Stimulated activated naive B cell treated with anti-CD40 and anti-IgM and Interleukin-4, amounts not matched to agents 10 μg/mL and 1 μg/mL and 100 μg/mL, for 72 hours (primary cell): ENCODE data around the gene LDB2.

Source experiments
- ATAC-seq, 2 donors: fragments of 150-1000 bp; cut with Tn5 transposase; replicated peaks; 2 replicates each; pipeline ENCODE4 v1.10.0; 2021; ENCODE audit warnings: moderate library complexity in 1 of 2
- DNase-seq: peaks from one replicate; pipeline ENCODE4 v3.0.0; 2021
- H3K27ac Mint-ChIP-seq: one replicate; pipeline ENCODE4 v1.8.0; 2022; ENCODE audit warnings: mild to moderate bottlenecking, mixed read lengths
- H3K27me3 Mint-ChIP-seq, 2 donors: one replicate each; pipeline ENCODE4 v1.8.0; 2022; ENCODE audit warnings: mixed read lengths in 2 of 2
- H3K36me3 Mint-ChIP-seq, 2 donors: one replicate each; pipeline ENCODE4 v1.8.0; 2022; ENCODE audit warnings: mixed read lengths in 2 of 2, mild to moderate bottlenecking in 1 of 2
- H3K4me1 Mint-ChIP-seq, 2 donors: one replicate each; pipeline ENCODE4 v1.8.0; 2022; ENCODE audit warnings: mixed read lengths in 2 of 2, mild to moderate bottlenecking in 1 of 2
- H3K4me3 Mint-ChIP-seq, 2 donors: one replicate each; pipeline ENCODE4 v1.8.0; 2022; ENCODE audit warnings: mild to moderate bottlenecking in 2 of 2, mixed read lengths in 2 of 2, moderate library complexity in 1 of 2
- H3K9me3 Mint-ChIP-seq, 2 donors: one replicate each; pipeline ENCODE4 v1.8.0; 2022; ENCODE audit warnings: mixed read lengths in 2 of 2, mild to moderate bottlenecking in 1 of 2

The LDB2 gene

GRCh38 chr4:16597845-16598596 lies 300.4 kb downstream of the LDB2 start:
- no peaks in the 10 kb centered on the region for H3K9me3 Mint-ChIP-seq
- DNase-seq (no peak), ATAC-seq (no peak)
- no peak overlapping the region for H3K4me3 Mint-ChIP-seq
- H3K27ac Mint-ChIP-seq = no peak overlapping the region
- H3K4me1 Mint-ChIP-seq = no peaks in the 10 kb centered on the region
- H3K27me3 Mint-ChIP-seq = no peaks in the 10 kb centered on the region
- no peaks in the 10 kb centered on the region for H3K36me3 Mint-ChIP-seq

GRCh38 chr4:16597443-16597842 lies 301.0 kb downstream of the LDB2 start:
- Mint-ChIP-seq H3K4me3 (no peak overlapping the region), H3K9me3 (no peaks in the 10 kb centered on the region), H3K36me3 (no peaks in the 10 kb centered on the region), H3K4me1 (no peaks in the 10 kb centered on the region), H3K27ac (no peak overlapping the region), H3K27me3 (no peaks in the 10 kb centered on the region)
- no peak for DNase-seq
- no peak for ATAC-seq

GRCh38 chr4:16596267-16596666 lies 302.2 kb downstream of the LDB2 start:
- H3K9me3 Mint-ChIP-seq = no peaks in the 10 kb centered on the region
- no peak overlapping the region for H3K4me3 Mint-ChIP-seq
- H3K27ac Mint-ChIP-seq = no peak overlapping the region
- no peaks in the 10 kb centered on the region for H3K27me3 Mint-ChIP-seq
- no peak for DNase-seq
- no peak for ATAC-seq
- H3K4me1 Mint-ChIP-seq = no peaks in the 10 kb centered on the region
- H3K36me3 Mint-ChIP-seq = no peaks in the 10 kb centered on the region

- Mint-ChIP-seq H3K4me3 (no peak overlapping the region), H3K4me1 (no peaks in the 10 kb centered on the region), H3K27me3 (no peaks in the 10 kb centered on the region), H3K27ac (no peak overlapping the region), H3K9me3 (no peaks in the 10 kb centered on the region), H3K36me3 (no peaks in the 10 kb centered on the region)
- DNase-seq = no peak
- ATAC-seq = no peak
These were observed 304.3 kb downstream of the LDB2 start for GRCh38 chr4:16594128-16594527.

- Mint-ChIP-seq H3K9me3 (no peaks in the 10 kb centered on the region), H3K4me1 (no peaks in the 10 kb centered on the region), H3K36me3 (no peaks in the 10 kb centered on the region), H3K27ac (no peak overlapping the region), H3K4me3 (no peak overlapping the region), H3K27me3 (no peaks in the 10 kb centered on the region)
- DNase-seq (no peak), ATAC-seq (no peak)
These were observed 305.1 kb downstream of the LDB2 start for GRCh38 chr4:16593386-16593785.

- Mint-ChIP-seq H3K9me3 (no peaks in the 10 kb centered on the region), H3K27ac (no peak overlapping the region), H3K4me1 (no peaks in the 10 kb centered on the region), H3K27me3 (no peaks in the 10 kb centered on the region), H3K36me3 (no peaks in the 10 kb centered on the region), H3K4me3 (no peak overlapping the region)
- DNase-seq (no peak), ATAC-seq (no peak)
These were observed 307.1 kb downstream of the LDB2 start for GRCh38 chr4:16591272-16591826.

GRCh38 chr4:16590797-16591196 lies 307.6 kb downstream of the LDB2 start:
- H3K27ac Mint-ChIP-seq = no peak overlapping the region

GRCh38 chr4:16588651-16589050 lies 309.8 kb downstream of the LDB2 start:
- Mint-ChIP-seq H3K4me3 (no peak overlapping the region), H3K27ac (no peak overlapping the region), H3K4me1 (no peaks in the 10 kb centered on the region), H3K9me3 (no peaks in the 10 kb centered on the region), H3K27me3 (no peaks in the 10 kb centered on the region), H3K36me3 (no peaks in the 10 kb centered on the region)
- no peak for ATAC-seq
- DNase-seq = no peak

More at GRCh38 chr4:16590797-16591196, 307.6 kb downstream of the LDB2 start:
- DNase-seq (no peak), ATAC-seq (no peak)
- no peak overlapping the region for H3K4me3 Mint-ChIP-seq
- H3K36me3 Mint-ChIP-seq = no peaks in the 10 kb centered on the region
- no peaks in the 10 kb centered on the region for H3K27me3 Mint-ChIP-seq
- H3K9me3 Mint-ChIP-seq = no peaks in the 10 kb centered on the region
- no peaks in the 10 kb centered on the region for H3K4me1 Mint-ChIP-seq

DNA sequence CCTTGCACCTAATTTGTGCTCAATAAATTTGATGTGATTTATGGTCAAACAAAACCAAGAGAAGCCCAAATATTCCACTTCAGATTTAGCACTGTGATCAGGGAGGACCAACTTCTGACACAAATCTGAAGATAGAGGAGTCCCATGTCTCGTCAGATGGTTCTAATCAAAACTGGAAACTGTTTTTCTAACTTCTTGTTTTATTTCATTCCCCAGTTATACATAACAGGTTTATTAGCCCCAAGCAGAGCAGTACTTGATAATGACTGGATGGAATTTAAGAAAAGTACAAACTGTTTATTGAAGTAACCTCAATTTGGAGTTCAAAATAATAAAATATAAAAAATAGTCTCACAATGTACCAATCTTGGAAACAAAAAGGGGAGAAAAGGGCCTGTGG lies 310.3 kb downstream of the LDB2 start:
- no peak for ATAC-seq

DNA sequence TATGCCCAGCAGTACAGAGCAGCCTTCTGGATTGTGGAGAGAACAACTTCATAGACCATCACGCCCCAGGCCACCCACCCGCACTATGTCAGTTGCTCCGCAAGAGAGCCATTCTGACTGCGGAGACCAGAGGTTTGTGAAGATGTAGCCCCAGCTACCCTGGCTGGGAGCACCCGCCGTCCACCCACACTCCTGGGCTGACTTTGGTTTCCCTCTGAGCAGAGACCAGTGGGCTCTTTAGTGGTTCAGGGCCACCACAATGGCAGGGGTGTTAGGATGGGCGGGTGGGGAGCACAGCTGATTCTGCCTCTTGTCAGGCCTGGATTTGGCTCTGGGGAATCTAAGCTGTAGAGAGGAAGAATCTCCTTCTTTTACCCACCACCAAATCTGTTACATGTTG lies 313.4 kb downstream of the LDB2 start:
- no peak for ATAC-seq
- H3K4me3 Mint-ChIP-seq = no peak overlapping the region
- H3K4me1 Mint-ChIP-seq = no peaks in the 10 kb centered on the region

More for the DNA sequence above, 310.3 kb downstream of the LDB2 start:
- Mint-ChIP-seq H3K36me3 (no peaks in the 10 kb centered on the region), H3K4me3 (no peak overlapping the region), H3K4me1 (no peaks in the 10 kb centered on the region), H3K9me3 (no peaks in the 10 kb centered on the region), H3K27me3 (no peaks in the 10 kb centered on the region), H3K27ac (no peak overlapping the region)
- DNase-seq = no peak

DNA sequence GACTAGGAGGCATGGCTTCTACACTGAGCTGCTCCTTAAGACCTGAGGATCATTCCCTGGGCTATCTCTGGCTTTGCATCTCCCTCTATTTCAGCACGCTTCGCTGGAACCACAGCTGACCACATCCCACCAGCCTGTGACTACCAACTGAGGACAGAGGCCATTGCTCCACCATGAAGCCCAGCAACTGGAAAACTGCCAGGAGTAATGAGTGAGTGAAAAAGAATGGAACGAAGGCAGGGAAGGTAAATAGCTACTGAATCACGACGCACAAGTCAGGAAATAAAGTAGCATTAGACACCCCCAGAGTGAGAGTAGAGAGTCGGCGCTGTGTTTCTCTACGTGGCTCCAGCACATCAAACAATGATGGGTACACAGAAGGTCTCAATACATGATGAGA lies 314.7 kb downstream of the LDB2 start:
- Mint-ChIP-seq H3K27me3 (no peaks in the 10 kb centered on the region), H3K36me3 (no peaks in the 10 kb centered on the region), H3K4me3 (no peak overlapping the region), H3K4me1 (no peaks in the 10 kb centered on the region), H3K27ac (no peak overlapping the region), H3K9me3 (no peaks in the 10 kb centered on the region)
- ATAC-seq = no peak
- no peak for DNase-seq

More for the DNA sequence above, 313.4 kb downstream of the LDB2 start:
- no peak for DNase-seq
- H3K27me3 Mint-ChIP-seq = no peaks in the 10 kb centered on the region
- H3K36me3 Mint-ChIP-seq = no peaks in the 10 kb centered on the region
- no peak overlapping the region for H3K27ac Mint-ChIP-seq
- no peaks in the 10 kb centered on the region for H3K9me3 Mint-ChIP-seq

- ATAC-seq (no peak), DNase-seq (no peak)
- Mint-ChIP-seq H3K27ac (no peak overlapping the region), H3K4me3 (no peak overlapping the region), H3K4me1 (no peaks in the 10 kb centered on the region), H3K36me3 (no peaks in the 10 kb centered on the region), H3K27me3 (no peaks in the 10 kb centered on the region), H3K9me3 (peaks cover 0 to 3% of the 10 kb centered on the region in 2 donors)
These were observed 315.9 kb downstream of the LDB2 start for GRCh38 chr4:16582526-16582925.

DNA sequence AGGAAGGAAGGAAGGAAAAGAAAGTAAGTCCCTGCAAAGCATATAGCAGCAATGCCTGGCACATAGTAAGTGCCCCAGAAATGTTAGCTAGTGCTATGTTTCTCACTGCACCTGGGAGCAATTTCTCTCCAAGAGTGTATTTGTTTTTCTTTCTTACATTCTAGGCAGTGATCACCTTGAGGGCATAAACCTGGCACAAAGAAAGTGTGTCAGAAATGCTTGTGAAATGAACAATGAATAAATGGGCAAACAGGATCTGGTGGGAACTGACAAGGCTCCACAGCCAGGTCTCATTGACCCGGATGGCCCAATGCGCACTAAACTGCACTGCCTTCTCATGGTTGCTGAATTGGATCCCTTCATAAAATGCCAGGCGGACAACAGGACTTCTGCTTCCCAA lies 316.4 kb downstream of the LDB2 start:
- no peak for DNase-seq
- H3K4me1 Mint-ChIP-seq = no peaks in the 10 kb centered on the region
- H3K9me3 Mint-ChIP-seq = peaks cover 0 to 4% of the 10 kb centered on the region in 2 donors

GRCh38 chr4:16581117-16581516 lies 317.3 kb downstream of the LDB2 start:
- H3K27ac Mint-ChIP-seq = no peak overlapping the region
- ATAC-seq = no peak
- H3K4me1 Mint-ChIP-seq = no peaks in the 10 kb centered on the region
- peaks cover 0 to 4% of the 10 kb centered on the region in 2 donors for H3K9me3 Mint-ChIP-seq
- no peaks in the 10 kb centered on the region for H3K36me3 Mint-ChIP-seq
- H3K27me3 Mint-ChIP-seq = no peaks in the 10 kb centered on the region
- H3K4me3 Mint-ChIP-seq = no peak overlapping the region
- no peak for DNase-seq

More for the DNA sequence above, 316.4 kb downstream of the LDB2 start:
- Mint-ChIP-seq H3K4me3 (no peak overlapping the region), H3K27ac (no peak overlapping the region), H3K36me3 (no peaks in the 10 kb centered on the region), H3K27me3 (no peaks in the 10 kb centered on the region)
- ATAC-seq = no peak

GRCh38 chr4:16580514-16580913 lies 317.9 kb downstream of the LDB2 start:
- Mint-ChIP-seq H3K4me1 (no peaks in the 10 kb centered on the region), H3K9me3 (peaks cover 0 to 6% of the 10 kb centered on the region in 2 donors), H3K27ac (no peak overlapping the region), H3K36me3 (no peaks in the 10 kb centered on the region), H3K4me3 (no peak overlapping the region), H3K27me3 (no peaks in the 10 kb centered on the region)
- no peak for ATAC-seq
- no peak for DNase-seq
